ENCODE measurements around the gene MYOCOS. TPM values are rescaled to one million over a fixed set of nuclear protein-coding genes. Genes with fewer than 3 reads are reported as not detected.
"Not testable (repeated sequence)": the region's sequence is repeated elsewhere in the genome, so short reads cannot be mapped to it uniquely, and the experiment has no call there.

The MYOCOS gene, protein sequence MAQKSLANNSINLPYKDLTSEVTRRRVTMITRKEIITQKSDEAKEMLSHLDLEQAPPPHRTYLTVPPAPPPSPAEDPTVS
- total RNA-seq = under 1 TPM in 1 of 3 donors, not detected in 2; 0.13 TPM

DNA sequence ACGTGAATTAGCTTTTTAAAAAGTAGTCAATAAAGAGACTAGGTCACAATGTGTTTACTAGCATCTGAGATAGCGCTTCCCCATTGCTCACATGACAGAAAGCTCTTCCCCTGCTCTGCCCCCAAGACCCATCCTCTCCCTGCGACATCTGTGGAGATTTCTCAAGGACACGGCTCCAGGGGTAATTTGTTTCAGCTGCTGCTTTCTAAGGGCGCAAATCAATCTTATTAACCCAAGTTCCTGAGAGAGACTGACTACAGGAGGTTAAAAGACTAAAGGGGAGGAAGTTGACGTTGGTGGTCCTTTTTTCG is at the start of gene MYOCOS:
Gene MYOCOS (plus strand): TSS at position 92 of the 311 bp plus-strand sequence. CDS start 1,641 bp downstream, outside the sequence.
- no peak for ATAC-seq

DNA sequence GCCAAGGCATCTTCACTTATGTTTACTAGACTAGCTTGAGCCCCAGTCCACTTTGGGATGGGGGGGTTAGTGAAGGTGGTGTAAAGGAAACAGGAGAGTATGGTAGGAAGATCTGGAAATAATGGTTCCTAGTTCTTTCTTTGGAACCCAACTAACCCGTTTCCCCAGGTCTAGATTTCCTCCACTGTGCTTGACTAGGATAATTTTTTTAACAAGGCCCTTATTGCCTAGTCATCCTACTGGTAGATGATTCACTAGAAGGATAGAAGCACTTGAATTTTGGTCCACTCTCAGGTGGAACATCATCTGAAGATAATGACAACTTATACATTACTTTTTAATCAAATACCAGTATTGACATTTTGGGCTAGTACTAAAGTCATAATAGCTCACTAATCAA is 45.9 kb upstream of the MYOCOS start:
- Mint-ChIP-seq H3K4me3 (no peak overlapping the region), H3K9me3 (no peaks in the 10 kb centered on the region), H3K4me1 (ENCODE audit: low read depth) (peaks cover 12% of the 10 kb centered on the region), H3K36me3 (ENCODE audit: insufficient read depth) (peaks cover 49% of the 10 kb centered on the region), H3K27me3 (ENCODE audit: low read depth) (no peaks in the 10 kb centered on the region)
- DNase-seq = no peak
- no peak for ATAC-seq

More for the DNA sequence above, at the start of gene MYOCOS:
- DNase-seq = no peak
- Mint-ChIP-seq H3K9me3 (no peaks in the 10 kb centered on the region), H3K36me3 (ENCODE audit: insufficient read depth) (no peaks in the 10 kb centered on the region), H3K27me3 (ENCODE audit: low read depth) (peaks cover 7% of the 10 kb centered on the region), H3K4me3 (no peak within 1 kb of the TSS), H3K4me1 (ENCODE audit: low read depth) (no peaks in the 10 kb centered on the region)

DNA sequence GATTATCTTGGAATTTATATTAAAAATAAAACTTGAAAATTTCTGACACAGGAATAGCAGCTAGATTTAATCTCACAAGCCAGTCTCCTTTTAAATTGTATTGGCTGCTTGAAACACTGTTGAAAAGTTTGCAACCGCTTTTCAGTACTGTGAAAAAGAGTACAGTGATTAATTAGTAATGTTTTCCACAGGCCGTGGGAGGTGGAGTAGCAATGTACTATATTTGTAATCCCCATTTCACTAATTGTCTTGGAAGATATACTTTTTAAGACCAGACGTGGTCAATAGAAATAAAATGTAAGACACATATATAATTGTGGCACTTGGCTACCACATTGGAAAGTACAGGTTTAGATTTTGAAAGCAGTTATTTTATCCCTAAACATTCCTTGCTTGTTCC is 40.8 kb upstream of the MYOCOS start:
- Mint-ChIP-seq H3K9me3 (no peaks in the 10 kb centered on the region), H3K4me1 (ENCODE audit: low read depth) (peaks cover 20% of the 10 kb centered on the region), H3K36me3 (ENCODE audit: insufficient read depth) (peaks cover 40% of the 10 kb centered on the region), H3K27me3 (ENCODE audit: low read depth) (no peaks in the 10 kb centered on the region), H3K4me3 (no peak overlapping the region)
- DNase-seq (no peak), ATAC-seq (peak; percentile 23 to 43)

DNA sequence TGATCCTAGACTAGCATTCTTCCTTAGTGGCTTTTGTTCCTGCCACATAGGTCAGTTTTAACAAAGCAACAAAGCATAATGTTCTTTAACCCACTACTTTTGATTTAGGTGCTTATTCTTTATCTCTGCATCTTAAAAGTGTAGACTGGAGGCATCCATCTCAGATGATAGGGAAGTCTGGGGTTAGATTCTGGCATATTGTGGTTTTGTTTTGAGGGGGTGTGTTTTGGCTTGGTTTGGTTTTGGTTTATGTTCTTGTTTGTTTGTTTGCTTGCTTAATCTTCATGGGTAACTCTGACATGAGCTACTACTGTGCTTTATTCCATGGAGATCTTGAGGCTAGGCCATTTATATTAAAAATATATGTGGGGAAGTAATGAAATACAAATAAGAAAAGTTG is 40.3 kb upstream of the MYOCOS start:
- DNase-seq (no peak), ATAC-seq (no peak)
- Mint-ChIP-seq H3K36me3 (ENCODE audit: insufficient read depth) (peaks cover 37% of the 10 kb centered on the region), H3K4me1 (ENCODE audit: low read depth) (peaks cover 20% of the 10 kb centered on the region), H3K27me3 (ENCODE audit: low read depth) (no peaks in the 10 kb centered on the region), H3K9me3 (no peaks in the 10 kb centered on the region), H3K4me3 (no peak overlapping the region)

DNA sequence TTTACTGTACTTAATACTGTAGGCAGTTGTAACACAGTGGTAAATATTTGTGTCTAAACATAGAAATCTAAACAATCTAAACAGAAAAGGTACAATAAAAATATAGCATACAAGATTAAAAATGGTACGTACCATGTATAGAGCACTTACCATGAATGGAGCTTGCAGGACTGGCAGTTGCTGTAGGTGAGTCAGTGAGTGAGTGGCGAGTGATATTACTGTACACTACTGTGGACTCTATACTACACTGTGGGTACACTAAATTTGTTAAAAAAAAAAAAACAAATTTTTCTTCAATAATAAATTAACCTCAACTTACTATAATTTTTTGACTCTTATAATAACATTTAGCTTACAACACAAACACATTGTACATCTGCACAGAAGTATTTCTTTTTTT is 39.5 kb upstream of the MYOCOS start:
- Mint-ChIP-seq H3K9me3 (no peaks in the 10 kb centered on the region), H3K36me3 (ENCODE audit: insufficient read depth) (peaks cover 41% of the 10 kb centered on the region), H3K4me3 (no peak overlapping the region), H3K27me3 (ENCODE audit: low read depth) (no peaks in the 10 kb centered on the region), H3K4me1 (ENCODE audit: low read depth) (peaks cover 20% of the 10 kb centered on the region)
- DNase-seq (no peak), ATAC-seq (no peak)

DNA sequence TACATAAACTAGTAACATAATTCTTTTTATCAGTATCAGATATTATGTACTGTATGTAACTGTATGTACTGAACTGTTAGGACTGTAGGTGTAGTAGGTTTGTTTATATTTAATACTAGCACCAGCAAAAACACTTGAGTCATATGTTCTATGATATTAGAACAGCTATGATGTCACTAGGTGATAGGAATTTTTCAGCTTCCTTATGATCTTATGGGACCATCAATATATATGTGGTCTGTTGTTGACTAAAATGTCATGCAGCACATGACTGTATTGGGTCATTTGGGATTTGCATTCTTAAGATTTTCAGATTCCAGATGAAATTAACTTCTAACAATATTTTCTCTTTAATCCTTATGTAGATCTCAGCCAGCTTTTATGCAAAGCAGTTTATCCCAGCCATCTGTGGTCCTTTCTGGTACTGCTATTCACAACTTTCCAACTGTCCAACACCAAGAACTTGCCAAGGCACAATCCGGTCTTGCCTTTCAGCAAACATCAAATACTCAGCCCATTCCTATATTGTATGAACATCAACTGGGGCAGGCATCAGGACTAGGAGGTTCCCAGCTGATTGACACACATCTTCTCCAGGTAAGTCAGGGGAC is 38.3 kb upstream of the MYOCOS start:
- ATAC-seq = no peak
- H3K36me3 Mint-ChIP-seq (ENCODE audit: insufficient read depth) = peaks cover 44% of the 10 kb centered on the region
- no peak for DNase-seq

DNA sequence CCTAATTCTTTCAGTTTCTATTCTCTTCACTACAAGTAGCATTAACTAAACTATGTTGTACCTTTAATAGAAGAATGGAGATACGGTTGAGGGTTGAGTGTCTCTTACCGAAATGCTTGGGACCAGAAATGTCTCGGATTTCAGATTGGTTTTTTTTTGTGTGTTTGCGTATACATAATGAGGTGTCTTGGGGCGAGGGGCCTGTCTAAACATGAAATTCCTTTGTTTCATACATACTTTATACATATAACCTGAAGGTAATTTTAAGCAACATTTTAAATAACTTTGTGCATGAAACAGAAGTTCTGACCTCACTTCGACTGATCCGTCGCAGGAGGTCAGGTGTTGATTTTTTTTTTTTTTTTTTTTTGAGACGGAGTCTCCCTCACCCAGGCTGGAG is 36.3 kb upstream of the MYOCOS start:
- DNase-seq (no peak), ATAC-seq (no peak)
- no peak overlapping the region for H3K4me3 Mint-ChIP-seq
- peaks cover 21% of the 10 kb centered on the region for H3K4me1 Mint-ChIP-seq (ENCODE audit: low read depth)
- H3K9me3 Mint-ChIP-seq = no peaks in the 10 kb centered on the region
- no peaks in the 10 kb centered on the region for H3K27me3 Mint-ChIP-seq (ENCODE audit: low read depth)
- peaks cover 48% of the 10 kb centered on the region for H3K36me3 Mint-ChIP-seq (ENCODE audit: insufficient read depth)

More for the DNA sequence above, 38.3 kb upstream of the MYOCOS start:
- Mint-ChIP-seq H3K4me3 (no peak overlapping the region), H3K27me3 (ENCODE audit: low read depth) (no peaks in the 10 kb centered on the region), H3K4me1 (ENCODE audit: low read depth) (peaks cover 20% of the 10 kb centered on the region), H3K9me3 (no peaks in the 10 kb centered on the region)

DNA sequence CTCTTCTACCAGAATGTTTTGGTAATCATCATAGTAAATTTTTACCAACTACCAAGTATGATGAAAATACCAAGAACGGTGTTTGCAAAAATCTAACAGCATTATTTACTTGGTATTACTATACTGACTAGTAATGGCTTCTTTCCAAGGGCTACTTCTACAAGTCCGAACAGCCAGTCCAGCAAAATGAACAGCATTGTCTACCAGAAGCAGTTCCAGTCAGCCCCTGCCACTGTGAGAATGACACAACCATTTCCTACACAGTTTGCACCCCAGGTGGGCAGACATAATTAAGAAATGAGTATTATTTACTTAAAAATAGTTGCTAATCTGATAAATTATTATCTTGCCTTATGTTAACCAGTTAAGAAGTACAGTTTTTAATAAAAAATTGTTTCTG is 33.8 kb upstream of the MYOCOS start:
- ATAC-seq (no peak), DNase-seq (no peak)
- no peaks in the 10 kb centered on the region for H3K9me3 Mint-ChIP-seq
- no peaks in the 10 kb centered on the region for H3K27me3 Mint-ChIP-seq (ENCODE audit: low read depth)
- peaks cover 10% of the 10 kb centered on the region for H3K4me1 Mint-ChIP-seq (ENCODE audit: low read depth)
- peaks cover 56% of the 10 kb centered on the region for H3K36me3 Mint-ChIP-seq (ENCODE audit: insufficient read depth)
- H3K4me3 Mint-ChIP-seq = no peak overlapping the region

DNA sequence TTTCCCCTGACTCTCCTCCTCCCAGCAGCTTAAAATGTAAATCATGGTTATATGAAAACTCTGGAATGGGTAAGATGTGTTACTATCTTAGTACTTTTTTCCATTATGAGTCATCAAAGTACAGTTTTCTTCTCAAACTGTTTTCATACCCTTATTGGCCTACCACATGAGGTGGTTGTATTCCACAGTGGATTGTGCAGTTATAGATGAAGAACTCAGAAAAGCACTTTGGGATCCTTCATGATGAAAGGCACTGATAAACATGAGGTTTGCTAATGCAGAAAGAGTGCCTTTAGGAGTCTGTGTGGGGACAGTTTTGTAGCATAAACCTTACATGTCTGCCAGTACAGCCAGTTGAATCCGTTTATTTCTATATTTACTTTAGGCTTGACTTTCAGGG is 32.0 kb upstream of the MYOCOS start:
- ATAC-seq = peak; percentile 32 to 55

DNA sequence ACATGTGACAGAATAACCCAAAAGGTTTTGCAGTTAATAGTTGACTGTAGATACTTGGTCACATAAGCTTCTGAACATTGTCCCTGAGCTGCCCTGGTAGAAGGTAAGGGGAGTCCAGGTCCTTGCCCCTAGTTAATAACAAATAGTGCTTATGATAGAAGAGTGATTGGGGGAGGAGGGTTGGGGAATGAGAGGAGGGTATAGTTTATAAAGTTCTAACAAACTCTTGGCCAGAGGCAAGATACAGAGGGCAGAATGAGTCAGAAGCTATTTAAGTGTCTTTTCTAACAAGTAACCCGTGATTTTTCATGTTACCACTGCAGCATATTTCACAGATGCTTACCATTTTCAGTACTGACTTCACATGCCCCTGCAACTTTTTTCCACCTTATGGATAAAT is 26.7 kb upstream of the MYOCOS start:
- peaks cover 2% of the 10 kb centered on the region for H3K4me1 Mint-ChIP-seq (ENCODE audit: low read depth)
- peaks cover 24% of the 10 kb centered on the region for H3K36me3 Mint-ChIP-seq (ENCODE audit: insufficient read depth)
- no peaks in the 10 kb centered on the region for H3K9me3 Mint-ChIP-seq
- H3K4me3 Mint-ChIP-seq = no peak overlapping the region
- no peaks in the 10 kb centered on the region for H3K27me3 Mint-ChIP-seq (ENCODE audit: low read depth)
- ATAC-seq (no peak), DNase-seq (no peak)

More for the DNA sequence above, 32.0 kb upstream of the MYOCOS start:
- peaks cover 10% of the 10 kb centered on the region for H3K4me1 Mint-ChIP-seq (ENCODE audit: low read depth)
- DNase-seq = no peak
- no peaks in the 10 kb centered on the region for H3K9me3 Mint-ChIP-seq
- no peaks in the 10 kb centered on the region for H3K27me3 Mint-ChIP-seq (ENCODE audit: low read depth)
- H3K36me3 Mint-ChIP-seq (ENCODE audit: insufficient read depth) = peaks cover 52% of the 10 kb centered on the region
- no peak overlapping the region for H3K4me3 Mint-ChIP-seq

DNA sequence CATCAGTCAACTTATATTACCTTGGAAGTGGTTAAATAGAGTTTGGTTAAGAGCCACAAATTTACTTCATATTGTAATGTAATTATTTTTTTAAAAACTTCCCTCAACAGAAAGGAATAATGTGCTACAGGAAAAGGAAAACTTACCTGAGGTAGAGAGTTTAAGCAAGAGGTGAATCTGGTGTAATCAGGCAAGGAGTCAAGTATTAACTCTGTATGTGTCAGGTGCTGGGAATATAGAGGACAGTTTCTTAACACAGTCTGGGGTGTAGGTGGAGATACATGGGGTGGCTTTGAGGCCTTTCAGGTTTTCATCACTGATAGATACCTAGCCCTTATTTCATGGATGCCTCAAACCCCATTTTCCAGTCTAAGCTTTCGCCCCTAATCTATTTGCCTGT is 25.9 kb upstream of the MYOCOS start:
- peaks cover 21% of the 10 kb centered on the region for H3K36me3 Mint-ChIP-seq (ENCODE audit: insufficient read depth)
- peak in 1 of 2 donors; percentile 47 for ATAC-seq
- H3K27me3 Mint-ChIP-seq (ENCODE audit: low read depth) = no peaks in the 10 kb centered on the region
- no peaks in the 10 kb centered on the region for H3K9me3 Mint-ChIP-seq
- no peak overlapping the region for H3K4me3 Mint-ChIP-seq
- no peak for DNase-seq
- peaks cover 2% of the 10 kb centered on the region for H3K4me1 Mint-ChIP-seq (ENCODE audit: low read depth)

DNA sequence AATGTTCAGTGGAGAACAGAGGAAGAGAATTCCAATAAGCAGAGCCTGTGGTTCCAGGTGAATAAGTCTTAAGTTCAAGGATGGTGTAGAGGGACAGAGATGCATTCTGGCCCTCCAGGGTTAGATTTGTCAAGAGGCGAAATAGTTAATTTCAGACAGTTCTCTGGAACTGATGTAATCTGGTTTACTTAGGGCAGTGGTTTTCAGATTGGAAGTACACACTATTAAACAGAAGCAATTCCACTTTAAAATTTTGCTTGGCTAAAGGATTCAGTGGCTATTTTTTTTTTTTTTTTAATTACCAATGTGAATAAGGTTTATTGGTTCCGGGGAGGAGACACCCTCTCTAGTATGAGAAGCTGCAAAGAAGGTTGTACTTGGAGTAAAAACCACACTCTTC is 25.3 kb upstream of the MYOCOS start:
- H3K36me3 Mint-ChIP-seq (ENCODE audit: insufficient read depth) = peaks cover 15% of the 10 kb centered on the region
- no peaks in the 10 kb centered on the region for H3K27me3 Mint-ChIP-seq (ENCODE audit: low read depth)
- no peak for DNase-seq
- peaks cover 2% of the 10 kb centered on the region for H3K4me1 Mint-ChIP-seq (ENCODE audit: low read depth)
- no peaks in the 10 kb centered on the region for H3K9me3 Mint-ChIP-seq
- no peak for ATAC-seq
- H3K4me3 Mint-ChIP-seq = no peak overlapping the region

DNA sequence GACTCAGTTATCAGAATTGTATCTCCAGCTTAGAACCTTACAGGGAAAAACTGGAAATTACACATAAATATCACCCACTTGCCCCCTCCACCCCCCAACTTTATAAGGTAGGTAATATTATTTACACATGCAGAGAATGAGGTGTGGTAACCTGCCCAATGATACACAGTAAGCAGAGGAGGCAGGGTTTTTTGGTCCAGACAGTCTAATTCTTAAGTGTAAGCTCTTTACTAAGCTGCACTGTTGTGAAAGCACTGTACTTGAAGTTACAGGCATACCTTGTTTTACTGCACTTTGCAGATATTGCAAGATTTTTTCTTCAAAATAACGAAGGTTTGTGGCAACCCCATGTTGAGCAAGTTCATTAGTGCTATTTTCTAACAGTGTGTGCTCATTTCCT is 24.8 kb upstream of the MYOCOS start:
- no peak for DNase-seq
- Mint-ChIP-seq H3K9me3 (no peaks in the 10 kb centered on the region), H3K27me3 (ENCODE audit: low read depth) (no peaks in the 10 kb centered on the region), H3K36me3 (ENCODE audit: insufficient read depth) (peaks cover 13% of the 10 kb centered on the region), H3K4me1 (ENCODE audit: low read depth) (peaks cover 2% of the 10 kb centered on the region), H3K4me3 (no peak overlapping the region)
- ATAC-seq = no peak

DNA sequence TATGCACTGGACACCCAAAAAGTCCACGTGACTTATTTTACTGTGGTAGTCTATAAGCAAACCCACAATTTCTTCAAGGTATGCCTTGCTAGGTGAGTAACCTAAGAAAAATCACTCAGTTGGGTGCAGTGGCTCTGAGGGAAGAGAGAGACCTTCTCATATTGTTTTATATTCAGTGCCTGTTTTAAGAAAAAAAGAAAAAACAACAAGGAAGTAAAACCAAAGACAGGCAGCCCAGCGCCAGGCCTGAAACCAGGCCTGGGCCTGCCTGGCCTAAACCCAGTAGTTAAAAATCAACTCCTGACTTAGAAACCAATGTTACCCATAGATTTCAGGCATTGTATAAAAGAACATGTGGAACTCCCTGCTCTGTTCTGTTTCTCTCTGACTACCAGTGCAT is 21.7 kb upstream of the MYOCOS start:
- not testable (repeated sequence) for H3K27me3 Mint-ChIP-seq (ENCODE audit: low read depth); H3K4me1 Mint-ChIP-seq (ENCODE audit: low read depth); H3K9me3 Mint-ChIP-seq; DNase-seq; H3K4me3 Mint-ChIP-seq; ATAC-seq; H3K36me3 Mint-ChIP-seq (ENCODE audit: insufficient read depth)

DNA sequence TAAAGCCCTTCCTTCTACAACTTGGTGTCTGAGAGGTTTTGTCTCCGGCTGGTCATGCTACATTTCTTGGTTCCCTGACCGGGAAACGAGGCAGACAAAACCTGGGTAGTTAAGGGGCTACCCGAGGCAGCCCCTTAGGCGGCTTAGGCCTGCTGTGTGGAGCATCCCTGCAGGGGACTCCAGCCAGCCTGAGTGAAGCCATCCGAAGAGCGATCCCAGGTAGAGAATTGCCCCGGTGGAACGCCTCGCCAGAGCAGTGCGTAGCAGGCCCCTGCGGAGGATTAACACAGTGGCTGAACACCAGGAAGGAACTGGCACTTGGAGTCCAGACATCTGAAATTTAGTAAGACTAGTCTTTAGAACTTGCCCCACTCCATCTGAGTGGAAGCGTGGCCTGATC is 21.2 kb upstream of the MYOCOS start:
- Mint-ChIP-seq H3K9me3 (no peaks in the 10 kb centered on the region), H3K36me3 (ENCODE audit: insufficient read depth) (peaks cover 6% of the 10 kb centered on the region), H3K4me1 (ENCODE audit: low read depth) (peaks cover 2% of the 10 kb centered on the region), H3K27me3 (ENCODE audit: low read depth) (no peaks in the 10 kb centered on the region), H3K4me3 (no peak overlapping the region)
- ATAC-seq (no peak), DNase-seq (no peak)

All from activated T-cell treated with anti-CD3 and anti-CD28 coated beads, Interleukin-2, amount 50 U/mL, for 4 hours (primary cell).